ENCODE measurements around the gene TTLL1. TPM values are rescaled to one million over a fixed set of nuclear protein-coding genes. Genes with fewer than 3 reads are reported as not detected.

TTLL1 gene
- polyA plus RNA-seq, 1 experiment: 22.1 TPM

DNA sequence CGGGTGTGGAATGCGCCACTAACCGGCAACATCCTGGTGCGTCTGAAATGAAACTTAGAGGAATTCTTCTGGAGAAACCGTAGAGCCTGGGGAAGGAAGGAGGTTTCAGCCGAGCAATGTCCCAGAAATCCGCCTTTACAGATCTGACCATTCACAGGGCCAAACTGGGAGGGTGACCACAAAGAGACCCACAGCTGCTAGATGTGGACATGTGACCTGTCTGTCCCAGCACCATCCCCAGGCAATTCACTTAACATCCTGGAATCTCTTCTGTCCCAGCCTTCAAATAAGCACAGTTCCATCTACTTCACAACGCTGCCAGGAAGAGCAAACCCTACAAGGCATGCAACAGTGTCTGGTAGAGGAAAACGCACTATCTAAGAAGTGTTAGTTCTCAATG, 44.2 kb upstream of the TTLL1 start:
- POLR2A ChIA-PET: no interaction called here
- CTCF ChIA-PET: no interaction called here
- no peak for DNase-seq (ENCODE audit: low read depth)
- Histone ChIP-seq H3K27me3 (ENCODE audit: control insufficient read depth, insufficient read depth, low read length) (no peaks in the 10 kb centered on the region), H3K4me3 (ENCODE audit: low read depth, low read length) (no peak overlapping the region), H3K36me3 (ENCODE audit: control insufficient read depth, insufficient read depth, low read length) (peaks cover 13% of the 10 kb centered on the region)
- TF ChIP-seq, protein P1, sequence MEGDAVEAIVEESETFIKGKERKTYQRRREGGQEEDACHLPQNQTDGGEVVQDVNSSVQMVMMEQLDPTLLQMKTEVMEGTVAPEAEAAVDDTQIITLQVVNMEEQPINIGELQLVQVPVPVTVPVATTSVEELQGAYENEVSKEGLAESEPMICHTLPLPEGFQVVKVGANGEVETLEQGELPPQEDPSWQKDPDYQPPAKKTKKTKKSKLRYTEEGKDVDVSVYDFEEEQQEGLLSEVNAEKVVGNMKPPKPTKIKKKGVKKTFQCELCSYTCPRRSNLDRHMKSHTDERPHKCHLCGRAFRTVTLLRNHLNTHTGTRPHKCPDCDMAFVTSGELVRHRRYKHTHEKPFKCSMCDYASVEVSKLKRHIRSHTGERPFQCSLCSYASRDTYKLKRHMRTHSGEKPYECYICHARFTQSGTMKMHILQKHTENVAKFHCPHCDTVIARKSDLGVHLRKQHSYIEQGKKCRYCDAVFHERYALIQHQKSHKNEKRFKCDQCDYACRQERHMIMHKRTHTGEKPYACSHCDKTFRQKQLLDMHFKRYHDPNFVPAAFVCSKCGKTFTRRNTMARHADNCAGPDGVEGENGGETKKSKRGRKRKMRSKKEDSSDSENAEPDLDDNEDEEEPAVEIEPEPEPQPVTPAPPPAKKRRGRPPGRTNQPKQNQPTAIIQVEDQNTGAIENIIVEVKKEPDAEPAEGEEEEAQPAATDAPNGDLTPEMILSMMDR (IDR thresholded peaks at IDR 0.05; ENCODE audit: insufficient read depth, low read depth, low read length): no peak

DNA sequence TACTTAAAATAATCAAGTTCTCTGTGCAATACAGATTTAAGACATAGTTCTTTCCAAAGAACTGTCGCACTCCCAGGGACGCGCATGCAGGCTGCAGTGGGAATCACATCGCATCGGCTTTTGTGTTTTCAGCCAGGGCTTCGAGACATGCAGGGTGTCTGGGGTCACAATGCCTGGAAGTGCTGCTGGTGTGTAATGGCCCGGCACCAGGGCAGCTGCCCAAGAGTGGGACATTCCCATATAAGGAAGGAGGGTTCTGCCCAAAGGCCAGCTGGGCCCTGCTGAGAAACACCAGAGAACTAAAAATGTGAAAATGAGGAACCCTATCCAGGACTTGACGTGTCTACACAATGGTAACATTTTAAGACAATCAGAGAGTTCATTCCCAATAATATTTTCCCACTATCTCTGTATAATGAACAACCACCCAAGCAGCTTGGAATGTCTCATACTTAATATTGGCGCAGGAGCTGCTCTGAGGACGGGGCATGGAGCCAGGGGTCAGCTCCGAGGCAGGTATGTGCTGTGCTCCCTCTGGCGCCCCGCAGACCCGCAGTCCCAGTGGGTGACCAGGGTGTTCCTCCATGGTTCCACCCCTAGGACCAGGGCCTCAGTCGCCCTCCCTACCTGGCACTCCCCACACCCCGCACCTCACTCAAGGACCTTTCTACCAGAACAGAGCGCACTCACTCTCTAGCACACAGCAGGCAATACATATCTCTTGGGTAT, 42.7 kb upstream of the TTLL1 start:
- no peak for DNase-seq (ENCODE audit: low read depth)
- CTCF ChIA-PET: no interaction called here
- Histone ChIP-seq H3K27me3 (ENCODE audit: control insufficient read depth, insufficient read depth, low read length) (no peaks in the 10 kb centered on the region), H3K36me3 (ENCODE audit: control insufficient read depth, insufficient read depth, low read length) (peaks cover 13% of the 10 kb centered on the region), H3K4me3 (ENCODE audit: low read depth, low read length) (no peak overlapping the region)
- TF ChIP-seq, protein P1 (IDR thresholded peaks at IDR 0.05; ENCODE audit: insufficient read depth, low read depth, low read length): no peak
- POLR2A ChIA-PET: no interaction called here

DNA sequence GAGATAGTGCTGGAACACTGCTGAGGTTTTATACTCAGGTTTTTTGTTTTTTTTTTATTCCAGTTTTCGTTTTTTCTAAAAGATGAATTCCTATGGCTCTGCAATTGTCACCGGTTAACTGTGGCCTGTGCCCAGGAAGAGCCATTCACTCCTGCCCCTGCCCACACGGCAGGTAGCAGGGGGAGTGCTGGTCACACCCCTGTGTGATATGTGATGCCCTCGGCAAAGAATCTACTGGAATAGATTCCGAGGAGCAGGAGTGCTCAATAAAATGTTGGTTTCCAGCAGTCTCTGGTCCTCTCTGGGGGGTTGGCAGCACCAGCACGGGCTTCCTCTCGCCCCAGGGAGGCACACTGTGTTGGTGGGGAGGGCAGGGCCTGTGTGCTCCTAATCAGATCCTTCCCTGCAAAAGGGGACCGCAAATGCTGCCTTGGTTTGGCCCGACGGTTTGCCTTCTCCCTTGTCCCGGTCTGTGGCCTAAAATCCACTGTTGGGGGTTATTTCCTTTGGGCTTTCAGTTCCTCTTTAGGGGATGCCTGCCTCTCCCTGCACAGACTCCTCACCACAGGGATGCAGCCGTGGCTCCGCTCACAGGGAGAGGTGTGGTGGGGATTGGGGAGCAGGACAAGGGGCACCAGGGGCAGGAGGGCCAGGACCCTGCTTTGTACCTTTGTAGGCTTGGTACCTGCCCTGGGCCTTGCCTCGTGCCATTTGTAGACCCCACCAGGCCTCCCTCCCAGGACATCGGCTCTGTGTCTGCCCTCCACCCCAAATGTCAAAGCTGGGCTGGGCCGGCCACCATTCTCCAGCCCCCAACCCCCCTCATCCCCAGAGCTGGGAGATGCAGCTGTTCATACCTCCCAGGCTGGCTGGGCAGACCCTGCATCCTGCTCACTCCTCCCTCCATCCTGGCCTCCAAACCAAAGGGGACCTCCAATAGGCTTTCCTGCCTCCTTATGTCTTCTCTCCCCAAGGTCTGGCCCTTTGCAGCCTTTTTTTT, 40.5 kb upstream of the TTLL1 start:
- TF ChIP-seq, protein P1 (IDR thresholded peaks at IDR 0.05; ENCODE audit: insufficient read depth, low read depth, low read length): no peak
- DNase-seq (ENCODE audit: low read depth): no peak
- ChIA-PET POLR2A (no interaction called here), CTCF (no interaction called here)
- Histone ChIP-seq H3K4me3 (ENCODE audit: low read depth, low read length) (no peak overlapping the region), H3K36me3 (ENCODE audit: control insufficient read depth, insufficient read depth, low read length) (peaks cover 4% of the 10 kb centered on the region), H3K27me3 (ENCODE audit: control insufficient read depth, insufficient read depth, low read length) (no peaks in the 10 kb centered on the region)

DNA sequence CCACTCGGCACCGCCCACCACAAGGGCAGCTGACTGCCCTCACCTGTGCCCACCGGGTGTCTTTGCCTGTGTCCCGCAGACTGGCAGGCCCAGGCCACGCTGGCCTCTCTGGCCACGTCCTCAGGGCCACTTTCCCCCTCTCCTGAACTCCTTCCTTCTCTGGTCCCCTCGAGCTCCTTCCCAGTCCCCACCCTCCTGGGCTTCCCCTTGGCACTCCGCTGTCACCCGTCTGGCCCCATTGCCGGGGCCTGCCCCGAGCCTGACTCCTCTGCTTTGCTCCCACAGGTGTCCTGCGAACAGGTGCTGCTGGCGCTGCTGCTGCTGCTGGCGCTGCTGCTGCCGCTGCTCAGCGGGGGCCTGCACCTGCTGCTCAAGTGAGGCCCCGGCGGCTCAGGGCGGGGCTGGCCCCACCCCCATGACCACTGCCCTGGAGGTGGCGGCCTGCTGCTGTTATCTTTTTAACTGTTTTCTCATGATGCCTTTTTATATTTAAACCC, 39.8 kb upstream of the TTLL1 start:
- no peak for DNase-seq (ENCODE audit: low read depth)
- Histone ChIP-seq H3K27me3 (ENCODE audit: control insufficient read depth, insufficient read depth, low read length) (no peaks in the 10 kb centered on the region), H3K36me3 (ENCODE audit: control insufficient read depth, insufficient read depth, low read length) (peaks cover 2% of the 10 kb centered on the region; the same call in 1 of the 2 replicates), H3K4me3 (ENCODE audit: low read depth, low read length) (no peak overlapping the region)
- ChIA-PET CTCF (interaction anchor here (0.6 kb wide), 1 partner anchor 139 kb away, joined by 3 read pairs; no protein-coding TSS in a partner anchor), POLR2A (no interaction called here)
- TF ChIP-seq, protein P1 (IDR thresholded peaks at IDR 0.05; ENCODE audit: insufficient read depth, low read depth, low read length): no peak

DNA sequence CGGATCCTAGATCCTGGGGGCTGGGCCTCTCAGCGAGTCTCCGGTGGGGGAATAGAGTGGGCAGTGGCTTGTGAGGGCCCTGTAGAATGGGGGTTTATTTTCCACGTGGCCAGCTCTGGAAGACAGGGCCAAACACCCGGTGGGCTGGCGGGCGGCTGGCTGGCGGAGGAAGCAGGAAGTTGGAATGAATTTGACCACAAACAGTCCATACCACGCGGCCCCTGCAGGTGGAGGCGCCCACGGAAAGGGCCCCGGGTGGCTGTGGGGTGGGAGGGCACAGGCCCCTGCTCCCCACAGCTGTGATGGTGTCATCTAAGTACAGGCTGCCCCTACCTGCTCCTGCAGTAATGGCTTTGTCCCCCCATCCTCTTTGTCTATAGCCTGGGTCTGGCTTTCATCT, 38.9 kb upstream of the TTLL1 start:
- no peaks in the 10 kb centered on the region for H3K27me3 ChIP-seq (ENCODE audit: control insufficient read depth, insufficient read depth, low read length)
- ChIA-PET POLR2A (no interaction called here), CTCF (interaction anchor here (0.6 to 2.3 kb wide), 2 partner anchors 9 to 138 kb away, joined by 3 to 9 read pairs; no protein-coding TSS in a partner anchor)
- TF ChIP-seq, protein P1 (IDR thresholded peaks at IDR 0.05; ENCODE audit: insufficient read depth, low read depth, low read length): no peak
- H3K36me3 ChIP-seq (ENCODE audit: control insufficient read depth, insufficient read depth, low read length): peaks cover 2% of the 10 kb centered on the region; the same call in 1 of the 2 replicates
- DNase-seq (ENCODE audit: low read depth): no peak
- H3K4me3 ChIP-seq (ENCODE audit: low read depth, low read length): no peak overlapping the region

Measured in BJ (cell line).